B cell (primary cell): ENCODE measurements around the gene STARD10. TPM values are rescaled to one million over a fixed set of nuclear protein-coding genes. Genes with fewer than 3 reads are reported as not detected.

Experiments
- ATAC-seq: fragments of 200-7000 bp; cut with Tn5 transposase; one replicate; pipeline ENCODE4 v1.10.0; 2021; ENCODE audit warnings: low read depth, mild to moderate bottlenecking, moderate number of reproducible peaks, moderate library complexity
- CTCF ChIA-PET: fragments of 350-600 bp; sonication (Branson Sonifier 250); formaldehyde crosslinking; loops from one replicate; lab custom pipeline; 2021; ENCODE audit warnings: antibody characterized with exemption, inconsistent platforms; lab: Charles Lee
- POLR2A ChIA-PET: fragments of 350-600 bp; sonication (Branson Sonifier 250); formaldehyde crosslinking; loops from one replicate; lab custom pipeline; 2021; ENCODE audit warnings: antibody characterized with exemption; lab: Charles Lee
- DNase-seq: peaks from one replicate; pipeline ENCODE4 v3.0.0; 2013
- H2AFZ ChIP-seq: 2 replicates; pipeline ENCODE4 v1.6.1; 2012; ENCODE audit warnings: mild to moderate bottlenecking, low read depth, low read length; ENCODE audit not compliant: insufficient read depth, poor library complexity, severe bottlenecking
- H3K27ac ChIP-seq, 2 donors: 1 replicate in 1 of 2; 2 replicates in 1 of 2; pipeline ENCODE4 v1.5.1; 2012 to 2013; ENCODE audit warnings: low read length in 2 of 2, mild to moderate bottlenecking in 2 of 2, moderate library complexity in 1 of 2
- H3K27me3 ChIP-seq, 4 experiments: fragments of 200-600 bp in 1 of 4; sonication (generic) in 1 of 4; replicated peaks in 1 of 4; 1 replicate in 2 of 4; 2 replicates in 2 of 4; pipeline versions ENCODE4 v1.6.1 to v1.7.0; 2013 to 2016; ENCODE audit warnings: low read length in 3 of 4, mild to moderate bottlenecking in 2 of 4, mixed read lengths in 1 of 4, moderate library complexity in 1 of 4; ENCODE audit not compliant: insufficient read depth in 4 of 4, control insufficient read depth in 3 of 4; ENCODE audit errors: control extremely low read depth in 1 of 4
- H3K36me3 ChIP-seq, 2 experiments: replicated peaks in 1 of 2; 1 replicate in 1 of 2; 2 replicates in 1 of 2; pipeline versions ENCODE4 v1.6.1 to v1.7.1; 2013; ENCODE audit warnings: low read length in 1 of 2; ENCODE audit not compliant: insufficient read depth in 2 of 2, control insufficient read depth in 1 of 2; ENCODE audit errors: control extremely low read depth in 1 of 2, extremely low read depth in 1 of 2
- H3K4me1 ChIP-seq, 2 donors: fragments of 200-600 bp in 1 of 2; sonication (generic) in 1 of 2; 1 replicate in 1 of 2; 2 replicates in 1 of 2; pipeline versions ENCODE4 v1.5.1 to v1.6.1; 2013 to 2017; ENCODE audit warnings: low read length in 2 of 2; ENCODE audit not compliant: control insufficient read depth in 2 of 2, insufficient read depth in 2 of 2
- H3K4me2 ChIP-seq: replicated peaks from 2 replicates; pipeline ENCODE3; 2012; ENCODE audit warnings: mild to moderate bottlenecking, low read depth, low read length; ENCODE audit not compliant: poor library complexity, severe bottlenecking
- H3K4me3 ChIP-seq, 5 experiments: fragments of 200-600 bp in 1 of 5; sonication (generic) in 1 of 5; 1 replicate in 3 of 5; 2 replicates in 2 of 5; pipeline versions ENCODE4 v1.5.1 to v1.7.0; 2011 to 2016; ENCODE audit warnings: low read length in 4 of 5, mild to moderate bottlenecking in 4 of 5, low read depth in 2 of 5, control low read depth in 1 of 5, moderate library complexity in 1 of 5; ENCODE audit not compliant: insufficient read depth in 1 of 5; ENCODE audit errors: control extremely low read depth in 1 of 5, extremely low read depth in 1 of 5
- H3K79me2 ChIP-seq: fragments of 200-600 bp; sonication (generic); one replicate; pipeline ENCODE4 v1.6.0; 2016; ENCODE audit warnings: low read length; ENCODE audit not compliant: control insufficient read depth, insufficient read depth
- H3K9ac ChIP-seq: fragments of 200-600 bp; sonication (generic); 2 replicates; pipeline ENCODE4 v1.6.1; 2017; ENCODE audit warnings: mild to moderate bottlenecking, low read length, moderate library complexity
- H3K9me3 ChIP-seq, 3 donors: one replicate each; pipeline versions ENCODE4 v1.6.1 to v1.7.1; 2013; ENCODE audit warnings: low read length in 2 of 3; ENCODE audit not compliant: control insufficient read depth in 2 of 3, insufficient read depth in 1 of 3; ENCODE audit errors: control extremely low read depth in 1 of 3
- H4K20me1 ChIP-seq: 2 replicates; pipeline ENCODE4 v1.6.0; 2012; ENCODE audit warnings: mild to moderate bottlenecking, low read length; ENCODE audit not compliant: insufficient read depth, control insufficient read depth, poor library complexity, severe bottlenecking
- H3K27ac Mint-ChIP-seq: one replicate; pipeline ENCODE4 v1.8.0; 2021; ENCODE audit warnings: mixed read lengths
- H3K27me3 Mint-ChIP-seq: one replicate; pipeline ENCODE4 v1.8.0; 2021; ENCODE audit warnings: mixed read lengths
- H3K4me1 Mint-ChIP-seq: one replicate; pipeline ENCODE4 v1.8.0; 2021; ENCODE audit warnings: mixed read lengths
- H3K4me3 Mint-ChIP-seq: one replicate; pipeline ENCODE4 v1.8.0; 2021; ENCODE audit warnings: mixed read lengths
- H3K9me3 Mint-ChIP-seq: one replicate; pipeline ENCODE4 v1.8.0; 2022; ENCODE audit warnings: mixed read lengths; ENCODE audit not compliant: insufficient read depth
- CTCF ChIP-seq: fragments of 200-600 bp; IDR thresholded peaks from one replicate; pipeline ENCODE4 v1.8.0; 2022; ENCODE audit warnings: antibody characterized with exemption, mild to moderate bottlenecking
- EZH2 ChIP-seq: IDR thresholded peaks from 2 replicates; pipeline ENCODE4 v1.6.1; 2012; ENCODE audit warnings: borderline replicate concordance, low read depth, mild to moderate bottlenecking, moderate library complexity, low read length; ENCODE audit not compliant: insufficient read depth, poor library complexity, severe bottlenecking
- WGBS: methylation state at CpG from one replicate; pipeline ENCODE4 v1.1.5; 2013; ENCODE audit warnings: missing lambda C conversion rate; ENCODE audit not compliant: insufficient coverage; 5-methylcytosine and 5-hydroxymethylcytosine counted together
- intact Hi-C: fragments of 100-400 bp; cut with micrococcal nuclease; formaldehyde crosslinking; loops from one replicate; pipeline ENCODE4 v1.10.0; 2022
- polyA plus RNA-seq: library from polyadenylated mRNA; depleted of rRNA; stranded (reverse); fragments of >200 nt; gene quantifications from 2 replicates; pipeline ENCODE4 v1.2.3, GENCODE V29; 2012
- total RNA-seq, 2 donors: library from RNA; stranded (reverse); fragments of 120-200 nt in 1 of 2; gene quantifications; 1 replicate in 1 of 2; 2 replicates in 1 of 2; pipeline versions ENCODE4 v1.2.3 to v1.2.4, GENCODE V29; 2013 to 2022

Gene STARD10
- total and polyA plus RNA-seq, 2 donors (not counting 1 experiment from before 2014, with no cell fraction given): 37.5 to 39.2 TPM

GRCh38 chr11:72736452-72737069, 57.3 kb downstream of the STARD10 start:
- 5% methylated on average over 5 of the region's 5 CpGs for WGBS
- H3K4me1 ChIP-seq: peaks cover 76 to 87% of the 10 kb centered on the region in 2 donors

More at GRCh38 chr11:72736452-72737069, 57.3 kb downstream of the STARD10 start:
- peaks cover 0 to 20% of the 10 kb centered on the region in 2 experiments for H3K36me3 ChIP-seq
- H3K4me3 ChIP-seq: peak overlapping the region in 4 of 5 experiments; percentile 13 to 67 (median 42)
- H3K4me2 ChIP-seq: peak overlapping the region; percentile 83
- TF ChIP-seq EZH2: no peak
- TF ChIP-seq CTCF: no peak
- Mint-ChIP-seq H3K4me1 (peaks cover 83% of the 10 kb centered on the region), H3K4me3 (peak overlapping the region; percentile 86), H3K27me3 (no peaks in the 10 kb centered on the region), H3K27ac (peak overlapping the region; percentile 99), H3K9me3 (no peaks in the 10 kb centered on the region)
- DNase-seq: peak; percentile 87
- H4K20me1 ChIP-seq: peaks cover 7% of the 10 kb centered on the region
- H3K9ac ChIP-seq: peak overlapping the region; percentile 62
- H3K27ac ChIP-seq: peak overlapping the region; percentile 97 to 99
- peak; percentile 42 for ATAC-seq
- H3K9me3 ChIP-seq: peaks cover 0 to 4% (median 0%) of the 10 kb centered on the region in 3 donors
- H3K79me2 ChIP-seq: peaks cover 98% of the 10 kb centered on the region
- intact Hi-C loops: loop anchor here (1.0 to 5.0 kb wide), 3 partner anchors 8 to 651 kb away; no protein-coding TSS in a partner anchor
- peak overlapping the region; percentile 42 for H2AFZ ChIP-seq
- ChIA-PET POLR2A (interaction anchor here (0.5 to 1.4 kb wide), 3 partner anchors 9 to 46 kb away, joined by 3 to 12 read pairs (median 4); no protein-coding TSS in a partner anchor), CTCF (interaction anchor here (1.2 to 23.8 kb wide), 5 partner anchors 12 to 108 kb away, joined by 3 to 390 read pairs (median 8); partner anchors contain the start of gene STARD10)
- H3K27me3 ChIP-seq: no peaks in the 10 kb centered on the region
